BE2C (cell line): Measurements from ENCODE around the gene KL.

Experiments
- DNase-seq: peaks from one replicate; pipeline ENCODE4 v3.0.0-alpha.2; 2020
- H3K27me3 ChIP-seq: fragments of 250-450 bp; sonication (Bioruptor Pico); 2 replicates; pipeline ENCODE4 v1.5.1; 2020; ENCODE audit warnings: mild to moderate bottlenecking
- H3K36me3 ChIP-seq: fragments of 250-450 bp; sonication (Bioruptor Pico); 2 replicates; pipeline ENCODE4 v1.5.1; 2020; ENCODE audit warnings: mild to moderate bottlenecking
- H3K4me1 ChIP-seq: fragments of 250-450 bp; sonication (Bioruptor Pico); 2 replicates; pipeline ENCODE4 v1.5.1; 2020
- H3K4me3 ChIP-seq: 2 replicates; pipeline ENCODE4 v1.5.1; 2011; ENCODE audit warnings: low read depth, low read length
- H3K9me3 ChIP-seq: fragments of 250-450 bp; sonication (Bioruptor Pico); 2 replicates; pipeline ENCODE4 v1.5.1; 2020
- CTCF ChIP-seq: IDR thresholded peaks from 2 replicates; pipeline ENCODE4 v1.5.1; 2012; ENCODE audit warnings: mild to moderate bottlenecking, low read depth, low read length

Gene KL

GRCh38 chr13:33076001-33076992, 60.1 kb downstream of the KL start:
- Histone ChIP-seq H3K36me3 (no peaks in the 10 kb centered on the region), H3K9me3 (no peaks in the 10 kb centered on the region), H3K27me3 (no peaks in the 10 kb centered on the region), H3K4me3 (no peak overlapping the region), H3K4me1 (peaks cover 10% of the 10 kb centered on the region)
- TF ChIP-seq CTCF = no peak
- no peak for DNase-seq

- TF ChIP-seq CTCF = no peak
- 0 out of 2 replicates have a peak, but pooled peaks cover 3% of the 10 kb centered on the region for H3K9me3 ChIP-seq
- H3K27me3 ChIP-seq = no peaks in the 10 kb centered on the region
- no peak for DNase-seq
- H3K4me3 ChIP-seq = no peak overlapping the region
- H3K4me1 ChIP-seq = peaks cover 10% of the 10 kb centered on the region
- no peaks in the 10 kb centered on the region for H3K36me3 ChIP-seq
Measured at GRCh38 chr13:33078263-33078662, 62.0 kb downstream of the KL start.

- Histone ChIP-seq H3K4me1 (peaks cover 9% of the 10 kb centered on the region), H3K36me3 (no peaks in the 10 kb centered on the region), H3K27me3 (no peaks in the 10 kb centered on the region), H3K4me3 (no peak overlapping the region), H3K9me3 (0 out of 2 replicates have a peak, but pooled peaks cover 3% of the 10 kb centered on the region)
- no peak for TF ChIP-seq CTCF
- DNase-seq = no peak
Measured at GRCh38 chr13:33079960-33080359, 63.7 kb downstream of the KL start.

- H3K27me3 ChIP-seq = no peaks in the 10 kb centered on the region
- no peak for TF ChIP-seq CTCF
- H3K9me3 ChIP-seq = 0 out of 2 replicates have a peak, but pooled peaks cover 3% of the 10 kb centered on the region
Measured at GRCh38 chr13:33080972-33081590, 64.9 kb downstream of the KL start.

GRCh38 chr13:33081666-33082065, 65.4 kb downstream of the KL start:
- Histone ChIP-seq H3K27me3 (no peaks in the 10 kb centered on the region), H3K36me3 (no peaks in the 10 kb centered on the region), H3K9me3 (0 out of 2 replicates have a peak, but pooled peaks cover 3% of the 10 kb centered on the region), H3K4me3 (no peak overlapping the region), H3K4me1 (no peaks in the 10 kb centered on the region)
- no peak for DNase-seq
- TF ChIP-seq CTCF = no peak

More at GRCh38 chr13:33080972-33081590, 64.9 kb downstream of the KL start:
- Histone ChIP-seq H3K4me3 (no peak overlapping the region), H3K36me3 (no peaks in the 10 kb centered on the region), H3K4me1 (no peaks in the 10 kb centered on the region)
- DNase-seq = no peak
